ENCODE measurements around the gene TMOD1.

DNA sequence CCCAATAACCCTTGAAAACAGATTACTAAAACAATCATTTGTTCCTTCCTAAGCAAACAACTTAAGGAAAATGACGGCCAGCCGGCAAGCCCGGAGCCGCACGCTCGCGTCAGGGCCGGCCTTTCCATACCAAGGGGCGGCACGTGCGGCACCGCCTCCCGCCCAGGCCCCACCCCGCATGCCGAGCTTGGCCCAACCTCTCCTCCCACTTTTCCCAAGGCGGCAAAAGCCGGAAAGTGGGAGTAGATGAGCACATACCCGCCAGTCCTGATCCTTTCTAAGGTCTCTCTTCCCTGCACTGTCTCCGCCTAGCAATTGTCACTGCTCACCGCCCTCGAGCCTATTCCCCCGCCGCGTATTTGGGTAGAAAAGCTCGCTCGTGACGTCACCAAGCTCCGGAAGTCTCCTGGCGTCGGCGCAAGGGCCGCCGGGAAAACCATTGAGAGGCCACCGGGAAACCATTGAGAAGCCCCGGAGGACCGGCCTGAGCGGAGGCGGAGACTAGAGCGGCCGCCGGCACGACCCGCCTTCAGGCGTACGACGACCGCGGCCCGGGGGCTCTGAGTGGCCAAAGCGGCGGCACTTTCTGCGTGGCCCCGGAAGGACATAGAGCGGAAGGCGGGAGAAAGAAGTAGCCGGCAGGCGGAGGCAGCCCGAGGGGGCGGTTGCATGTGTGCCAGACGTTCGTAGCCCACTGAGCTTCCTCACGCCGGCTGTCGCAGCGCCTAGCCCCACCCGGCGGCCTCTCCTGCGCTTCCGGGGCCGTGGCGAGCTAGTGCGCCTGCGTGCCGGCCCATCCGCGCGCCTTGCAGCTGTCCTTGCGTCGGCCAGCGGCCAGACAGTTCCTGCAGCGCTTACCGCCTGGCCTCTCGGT, 131.8 kb downstream of the TMOD1 start, which contains the start of the genes NCBP1 and TSTD2:
- TF ChIP-seq, protein P1, sequence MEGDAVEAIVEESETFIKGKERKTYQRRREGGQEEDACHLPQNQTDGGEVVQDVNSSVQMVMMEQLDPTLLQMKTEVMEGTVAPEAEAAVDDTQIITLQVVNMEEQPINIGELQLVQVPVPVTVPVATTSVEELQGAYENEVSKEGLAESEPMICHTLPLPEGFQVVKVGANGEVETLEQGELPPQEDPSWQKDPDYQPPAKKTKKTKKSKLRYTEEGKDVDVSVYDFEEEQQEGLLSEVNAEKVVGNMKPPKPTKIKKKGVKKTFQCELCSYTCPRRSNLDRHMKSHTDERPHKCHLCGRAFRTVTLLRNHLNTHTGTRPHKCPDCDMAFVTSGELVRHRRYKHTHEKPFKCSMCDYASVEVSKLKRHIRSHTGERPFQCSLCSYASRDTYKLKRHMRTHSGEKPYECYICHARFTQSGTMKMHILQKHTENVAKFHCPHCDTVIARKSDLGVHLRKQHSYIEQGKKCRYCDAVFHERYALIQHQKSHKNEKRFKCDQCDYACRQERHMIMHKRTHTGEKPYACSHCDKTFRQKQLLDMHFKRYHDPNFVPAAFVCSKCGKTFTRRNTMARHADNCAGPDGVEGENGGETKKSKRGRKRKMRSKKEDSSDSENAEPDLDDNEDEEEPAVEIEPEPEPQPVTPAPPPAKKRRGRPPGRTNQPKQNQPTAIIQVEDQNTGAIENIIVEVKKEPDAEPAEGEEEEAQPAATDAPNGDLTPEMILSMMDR (IDR thresholded peaks at IDR 0.05), result no peak
- no peak for TF ChIP-seq RAD21 (IDR thresholded peaks at IDR 0.05; ENCODE audit: low read length)
- TF ChIP-seq, protein P2, sequence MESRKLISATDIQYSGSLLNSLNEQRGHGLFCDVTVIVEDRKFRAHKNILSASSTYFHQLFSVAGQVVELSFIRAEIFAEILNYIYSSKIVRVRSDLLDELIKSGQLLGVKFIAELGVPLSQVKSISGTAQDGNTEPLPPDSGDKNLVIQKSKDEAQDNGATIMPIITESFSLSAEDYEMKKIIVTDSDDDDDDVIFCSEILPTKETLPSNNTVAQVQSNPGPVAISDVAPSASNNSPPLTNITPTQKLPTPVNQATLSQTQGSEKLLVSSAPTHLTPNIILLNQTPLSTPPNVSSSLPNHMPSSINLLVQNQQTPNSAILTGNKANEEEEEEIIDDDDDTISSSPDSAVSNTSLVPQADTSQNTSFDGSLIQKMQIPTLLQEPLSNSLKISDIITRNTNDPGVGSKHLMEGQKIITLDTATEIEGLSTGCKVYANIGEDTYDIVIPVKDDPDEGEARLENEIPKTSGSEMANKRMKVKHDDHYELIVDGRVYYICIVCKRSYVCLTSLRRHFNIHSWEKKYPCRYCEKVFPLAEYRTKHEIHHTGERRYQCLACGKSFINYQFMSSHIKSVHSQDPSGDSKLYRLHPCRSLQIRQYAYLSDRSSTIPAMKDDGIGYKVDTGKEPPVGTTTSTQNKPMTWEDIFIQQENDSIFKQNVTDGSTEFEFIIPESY (IDR thresholded peaks at IDR 0.05; ENCODE audit: borderline replicate concordance, low read depth), result peak; percentile 38; the same call in 1 of the 2 replicates
